ENCODE results near the gene MOB3C.
A peak's percentile ranks its signal among the peaks of the same experiment; 100 is the strongest.

The MOB3C gene

GRCh38 chr1:46637444-46638083 is 21.0 kb upstream of the MOB3C start:
- no peak for DNase-seq

DNA sequence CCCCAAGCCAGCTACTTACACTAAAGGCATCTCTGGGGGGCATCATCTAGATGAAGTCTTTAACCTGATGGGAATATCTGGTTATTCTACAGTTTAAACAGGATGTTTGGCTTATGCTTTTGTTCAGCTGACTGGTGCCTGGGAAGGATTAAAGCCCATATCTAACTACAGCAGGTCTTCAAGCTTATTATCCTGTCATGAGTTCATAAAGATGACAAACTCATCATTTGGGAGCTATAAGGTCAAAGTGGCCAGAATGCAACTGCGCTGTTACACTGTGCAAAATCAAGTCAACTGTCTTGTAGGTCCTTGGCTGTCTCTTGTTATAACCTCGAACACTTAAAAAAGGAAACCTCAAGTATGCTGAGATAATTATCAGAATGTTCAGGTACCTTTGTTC is 18.6 kb upstream of the MOB3C start:
- DNase-seq = no peak

- no peak for DNase-seq
Measured at GRCh38 chr1:46630719-46631118, 14.1 kb upstream of the MOB3C start.

- no peak for DNase-seq
Measured at GRCh38 chr1:46623743-46624644, 7.4 kb upstream of the MOB3C start.

GRCh38 chr1:46622344-46622743 is 5.7 kb upstream of the MOB3C start:
- DNase-seq = peak; percentile 45

GRCh38 chr1:46621930-46622329 is 5.3 kb upstream of the MOB3C start:
- no peak for DNase-seq

- no peak for DNase-seq
Measured at GRCh38 chr1:46619656-46620258, 3.1 kb upstream of the MOB3C start.

GRCh38 chr1:46618754-46619415 is 2.3 kb upstream of the MOB3C start:
- no peak for DNase-seq

GRCh38 chr1:46617833-46618232 is 1.2 kb upstream of the MOB3C start:
- no peak for DNase-seq

- DNase-seq = no peak
Measured at GRCh38 chr1:46617108-46617800, 643 bp upstream of the MOB3C start.

GRCh38 chr1:46615735-46616134 is 876 bp downstream of the MOB3C start:
- DNase-seq = no peak

- no peak for DNase-seq
Measured at GRCh38 chr1:46615088-46615487, 1.5 kb downstream of the MOB3C start.

GRCh38 chr1:46614604-46614984 is 2.0 kb downstream of the MOB3C start:
- DNase-seq = no peak

GRCh38 chr1:46613661-46614603 is 2.7 kb downstream of the MOB3C start:
- peak; percentile 68 for DNase-seq

DNA sequence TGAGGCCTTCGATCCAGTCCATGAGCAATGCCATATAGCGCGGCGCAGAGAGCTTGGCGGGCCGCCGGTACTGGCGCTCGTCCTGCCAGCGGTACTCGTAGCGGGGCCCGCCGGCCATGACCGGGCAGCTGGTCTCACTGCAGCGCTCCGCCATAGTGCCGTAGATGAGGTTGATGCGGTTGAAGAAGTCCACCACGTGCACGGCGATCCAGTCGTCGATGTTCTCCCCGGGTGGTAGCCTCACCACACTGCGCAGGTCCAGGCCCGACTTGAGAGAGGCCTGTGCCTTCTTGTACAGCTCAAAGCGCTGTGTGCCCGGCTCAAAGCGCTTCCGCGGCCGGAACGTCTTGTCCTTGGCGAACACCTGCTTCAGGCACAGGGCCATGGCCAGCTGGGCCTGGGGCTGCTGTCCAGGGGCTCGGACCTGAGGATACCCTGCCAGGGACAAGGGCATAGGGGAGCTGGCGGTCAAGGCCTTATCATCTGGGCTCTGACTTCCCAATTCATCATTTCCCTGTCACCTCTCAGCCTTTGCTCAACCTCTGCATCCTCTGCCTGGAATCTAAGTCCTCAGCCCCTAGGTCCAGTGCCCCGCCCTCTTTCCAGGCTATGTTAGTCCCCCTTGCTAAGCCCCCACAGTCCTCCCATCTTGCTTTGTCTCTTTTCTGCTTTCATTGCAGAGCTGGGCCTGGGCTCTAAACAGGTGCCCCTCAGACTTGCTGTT is 3.5 kb downstream of the MOB3C start:
- DNase-seq = no peak

DNA sequence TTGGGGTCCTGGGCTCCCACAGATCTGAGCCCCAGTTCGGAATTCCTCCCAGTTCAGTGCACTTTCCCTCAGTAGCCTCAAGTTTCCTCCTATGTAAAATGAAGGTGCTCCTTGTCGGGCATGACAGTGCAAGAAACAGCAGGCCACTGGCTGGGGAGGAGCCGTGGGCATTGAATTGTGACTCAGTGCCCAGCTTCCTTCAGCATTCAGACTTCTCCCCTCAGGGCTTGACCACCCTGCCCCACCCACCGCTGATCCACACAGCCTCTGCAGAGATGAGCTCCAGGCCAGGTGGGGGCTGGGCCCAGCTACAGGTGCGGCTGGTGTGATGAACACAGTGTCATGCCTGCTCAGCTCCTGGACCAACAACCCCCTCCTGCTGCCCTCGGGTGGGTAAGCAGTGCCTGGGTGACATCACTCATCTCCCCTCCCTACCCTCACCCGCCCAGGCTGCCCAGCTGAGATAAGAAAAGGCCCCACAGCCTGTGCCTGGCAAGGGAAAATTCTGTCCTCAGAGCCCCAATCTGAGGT is 4.9 kb downstream of the MOB3C start:
- peak; percentile 23 for DNase-seq

DNA sequence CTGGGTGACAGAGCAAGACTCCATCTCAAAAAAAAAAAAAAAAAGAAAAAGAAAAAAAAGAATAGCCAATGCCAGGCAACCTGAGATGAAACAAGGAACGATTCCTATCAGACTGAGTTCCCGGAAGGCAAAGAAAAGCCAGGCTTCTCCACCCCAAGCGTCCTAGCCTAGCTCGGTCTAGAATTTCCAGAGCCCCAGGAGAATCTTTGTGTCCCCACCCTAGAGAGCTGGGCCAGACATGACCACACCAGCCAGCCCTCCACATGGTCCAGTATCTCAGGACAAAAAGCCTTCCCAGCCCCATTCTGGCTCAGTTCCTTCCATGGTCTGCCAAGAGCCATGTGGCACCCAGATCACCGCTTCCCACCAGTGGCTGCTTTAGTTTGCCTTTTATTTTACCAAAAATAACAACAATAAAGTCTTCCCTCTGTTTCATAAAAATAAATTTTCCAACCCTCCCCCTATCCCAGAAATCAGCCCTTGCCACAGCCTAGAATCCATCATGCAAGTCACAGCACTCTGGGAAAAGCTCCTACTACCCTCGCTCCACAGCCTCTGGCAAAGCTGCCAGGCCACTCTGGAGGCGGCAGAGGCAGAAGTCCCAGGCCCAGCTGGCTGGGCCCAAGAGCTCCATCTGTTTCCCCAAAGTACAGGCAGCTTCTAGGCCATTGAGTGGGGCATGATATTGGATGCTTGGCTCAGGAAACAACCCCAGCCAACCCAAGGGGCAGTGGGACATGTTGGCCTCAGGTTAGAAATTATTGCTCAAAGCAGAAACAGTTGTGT is 9.1 kb downstream of the MOB3C start:
- DNase-seq = no peak

GRCh38 chr1:46606255-46606965 is 10.2 kb downstream of the MOB3C start:
- DNase-seq = no peak

DNA sequence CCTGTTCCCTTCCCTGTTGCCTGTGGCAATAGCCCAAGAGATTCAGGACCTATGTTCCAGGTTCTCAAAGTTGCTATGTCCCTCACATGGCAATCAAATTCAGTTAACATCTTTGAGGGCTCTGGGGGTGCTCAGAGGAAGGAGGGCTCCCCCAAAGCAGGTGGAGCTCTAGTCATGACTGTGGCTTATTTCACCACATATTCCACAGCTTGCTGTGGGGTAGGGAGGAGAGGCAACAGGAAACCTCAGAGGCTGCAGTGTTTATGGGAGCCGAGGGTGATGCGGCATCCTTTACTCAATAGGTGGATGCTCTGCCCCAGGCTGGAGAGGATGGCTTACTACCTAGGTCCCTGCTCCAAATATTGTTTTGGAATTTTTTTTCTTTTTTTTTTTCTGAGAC is 11.4 kb downstream of the MOB3C start:
- no peak for DNase-seq

Data from fibroblast of skin of back (primary cell).